ENCODE results near the gene SYNDIG1. TPM values are rescaled to one million over a fixed set of nuclear protein-coding genes. Genes with fewer than 3 reads are reported as not detected.

The SYNDIG1 gene
- total RNA-seq, 4 donors from 2014 or later, result 5.1 to 15.9 (median 14.3) TPM

DNA sequence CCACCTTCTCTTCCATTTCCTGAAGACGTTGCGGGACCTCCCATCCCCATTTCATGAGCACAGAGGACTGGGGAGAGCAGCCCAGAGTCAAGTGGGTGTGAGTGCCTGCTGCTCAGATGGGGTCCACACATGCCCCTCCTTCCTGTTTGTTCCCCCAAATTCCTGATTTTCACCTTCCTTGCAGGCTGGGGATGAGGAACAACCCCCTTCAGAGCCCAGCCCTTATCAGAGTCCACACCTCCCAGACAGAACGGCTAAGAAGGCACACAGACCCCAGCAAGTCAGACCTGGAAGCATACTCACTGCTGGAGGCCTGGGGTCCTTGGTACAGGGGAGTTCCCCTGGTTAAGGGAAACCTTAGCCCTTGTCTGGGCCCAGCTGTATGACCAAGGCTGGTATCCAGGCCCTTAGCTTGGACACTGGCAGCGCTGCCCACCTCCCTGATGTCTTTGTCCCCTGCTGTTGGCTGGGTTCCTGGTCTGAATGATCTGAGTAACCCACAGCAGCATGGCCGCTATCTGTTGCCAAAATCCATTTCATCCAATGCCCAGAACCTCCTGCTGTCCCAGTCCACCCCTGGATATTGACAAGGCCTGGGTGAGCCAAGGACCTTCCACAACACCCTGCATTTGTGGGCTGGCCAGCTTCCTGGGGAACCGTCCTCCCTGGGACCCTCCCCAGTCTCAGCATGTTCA is 230.9 kb downstream of the SYNDIG1 start:
- Histone ChIP-seq H3K9me3 (no peaks in the 10 kb centered on the region), H3K4me3 (no peak overlapping the region), H3K27me3 (no peaks in the 10 kb centered on the region), H3K4me1 (no peaks in the 10 kb centered on the region), H3K36me3 (no peaks in the 10 kb centered on the region), H3K27ac (no peak overlapping the region)
- 73 to 88% methylated on average over 6 of the region's 6 CpGs for WGBS, 2 donors
- DNase-seq (ENCODE audit: low spot score in 2 of 2), result peak in 1 of 2 donors; percentile 0
- TF ChIP-seq POLR2A (IDR thresholded peaks at IDR 0.05), result no peak
- TF ChIP-seq EP300 (IDR thresholded peaks at IDR 0.05), result no peak
- TF ChIP-seq, protein P1, sequence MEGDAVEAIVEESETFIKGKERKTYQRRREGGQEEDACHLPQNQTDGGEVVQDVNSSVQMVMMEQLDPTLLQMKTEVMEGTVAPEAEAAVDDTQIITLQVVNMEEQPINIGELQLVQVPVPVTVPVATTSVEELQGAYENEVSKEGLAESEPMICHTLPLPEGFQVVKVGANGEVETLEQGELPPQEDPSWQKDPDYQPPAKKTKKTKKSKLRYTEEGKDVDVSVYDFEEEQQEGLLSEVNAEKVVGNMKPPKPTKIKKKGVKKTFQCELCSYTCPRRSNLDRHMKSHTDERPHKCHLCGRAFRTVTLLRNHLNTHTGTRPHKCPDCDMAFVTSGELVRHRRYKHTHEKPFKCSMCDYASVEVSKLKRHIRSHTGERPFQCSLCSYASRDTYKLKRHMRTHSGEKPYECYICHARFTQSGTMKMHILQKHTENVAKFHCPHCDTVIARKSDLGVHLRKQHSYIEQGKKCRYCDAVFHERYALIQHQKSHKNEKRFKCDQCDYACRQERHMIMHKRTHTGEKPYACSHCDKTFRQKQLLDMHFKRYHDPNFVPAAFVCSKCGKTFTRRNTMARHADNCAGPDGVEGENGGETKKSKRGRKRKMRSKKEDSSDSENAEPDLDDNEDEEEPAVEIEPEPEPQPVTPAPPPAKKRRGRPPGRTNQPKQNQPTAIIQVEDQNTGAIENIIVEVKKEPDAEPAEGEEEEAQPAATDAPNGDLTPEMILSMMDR (IDR thresholded peaks at IDR 0.05), result no peak

DNA sequence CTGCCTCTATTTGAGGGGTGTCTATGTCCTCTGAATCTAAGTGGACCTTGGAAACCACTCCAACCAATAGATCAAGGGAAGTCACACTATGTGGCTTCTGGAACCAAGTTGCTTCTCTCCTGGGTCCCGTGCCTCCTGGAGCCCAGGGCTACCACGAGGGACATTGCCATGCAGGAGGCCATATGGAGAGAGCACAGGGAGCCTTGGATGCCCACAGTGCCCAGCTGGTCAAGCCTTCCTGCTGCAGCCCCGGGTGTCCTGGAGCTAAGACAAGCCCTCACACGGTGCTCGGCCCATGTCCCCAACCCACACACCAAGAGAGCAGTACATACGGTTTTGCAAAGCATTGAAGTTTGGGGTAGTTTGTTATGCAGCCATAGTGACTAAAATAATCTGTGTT is 231.6 kb downstream of the SYNDIG1 start:
- TF ChIP-seq, protein P1 (IDR thresholded peaks at IDR 0.05), result no peak
- no peaks in the 10 kb centered on the region for H3K9me3 ChIP-seq
- no peak overlapping the region for H3K27ac ChIP-seq
- H3K4me1 ChIP-seq, result no peaks in the 10 kb centered on the region
- no peak for DNase-seq (ENCODE audit: low spot score in 2 of 2)
- no peak overlapping the region for H3K4me3 ChIP-seq
- 59 to 86% methylated on average over 4 to 6 of the region's 6 CpGs for WGBS, 2 donors
- H3K27me3 ChIP-seq, result no peaks in the 10 kb centered on the region
- H3K36me3 ChIP-seq, result no peaks in the 10 kb centered on the region

DNA sequence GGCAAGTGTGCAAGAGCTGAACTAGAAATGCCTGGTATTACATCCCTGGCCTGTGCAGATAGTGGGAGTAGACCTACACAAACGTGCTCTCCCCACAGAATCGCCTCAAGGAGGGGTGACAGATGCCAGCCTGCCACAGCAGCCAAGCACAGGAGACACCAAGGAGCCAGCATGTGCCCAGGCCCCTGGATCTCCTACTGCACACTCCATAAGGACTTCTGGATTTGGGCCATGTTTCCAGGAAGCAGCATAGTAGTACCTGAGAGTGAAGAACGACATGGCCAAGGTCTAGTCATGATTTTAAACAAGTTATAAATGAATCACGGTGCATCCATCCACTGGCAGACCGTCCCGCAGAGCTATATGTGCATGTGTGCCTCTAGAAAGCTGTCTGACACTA is 232.2 kb downstream of the SYNDIG1 start:
- Histone ChIP-seq H3K4me1 (no peaks in the 10 kb centered on the region), H3K4me3 (no peak overlapping the region), H3K9me3 (no peaks in the 10 kb centered on the region), H3K36me3 (no peaks in the 10 kb centered on the region), H3K27me3 (no peaks in the 10 kb centered on the region), H3K27ac (no peak overlapping the region)
- TF ChIP-seq EP300 (IDR thresholded peaks at IDR 0.05), result no peak
- TF ChIP-seq, protein P1 (IDR thresholded peaks at IDR 0.05), result no peak
- no peak for TF ChIP-seq POLR2A (IDR thresholded peaks at IDR 0.05)
- DNase-seq (ENCODE audit: low spot score in 2 of 2), result no peak
- 73 to 82% methylated on average over 6 of the region's 6 CpGs for WGBS, 2 donors

DNA sequence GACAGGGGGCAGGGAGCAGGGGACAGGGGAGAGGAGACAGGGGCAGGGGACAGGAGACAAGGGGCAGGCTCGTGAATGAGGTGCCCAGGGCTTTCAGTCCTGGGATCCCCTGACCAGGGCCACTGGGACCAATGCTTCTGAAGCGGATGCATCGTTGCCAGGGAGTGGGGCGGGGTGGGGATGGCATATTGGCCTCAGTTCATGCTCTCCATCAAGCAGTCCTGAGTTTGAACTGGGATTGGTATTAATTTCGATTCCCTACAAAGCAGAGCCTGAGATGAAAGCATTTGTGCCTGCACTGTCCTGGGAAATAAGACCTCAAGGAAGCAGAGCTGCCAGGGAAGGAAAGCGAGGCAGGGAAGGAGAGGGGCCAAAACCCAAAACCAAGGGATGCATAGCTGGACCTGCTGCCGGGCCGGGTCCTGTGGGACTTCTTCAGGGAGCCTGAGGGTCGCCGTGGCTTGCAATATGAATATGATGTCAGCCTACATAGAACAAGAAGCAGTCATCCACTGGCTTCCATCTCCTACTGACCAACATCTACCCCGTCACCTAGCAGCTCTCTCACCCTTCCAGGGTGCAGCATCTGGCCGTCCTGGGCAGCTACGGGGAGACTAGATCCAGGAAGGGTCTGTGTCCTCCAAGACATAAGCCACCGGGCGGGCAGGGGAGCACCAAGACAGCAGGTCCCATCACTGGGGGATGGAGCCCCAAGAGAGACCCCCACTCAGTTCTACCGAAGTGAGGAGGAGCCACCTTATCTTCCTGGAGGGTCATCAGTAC is 233.3 kb downstream of the SYNDIG1 start:
- Histone ChIP-seq H3K4me3 (no peak overlapping the region), H3K27me3 (no peaks in the 10 kb centered on the region), H3K4me1 (no peaks in the 10 kb centered on the region), H3K36me3 (no peaks in the 10 kb centered on the region), H3K27ac (no peak overlapping the region), H3K9me3 (no peaks in the 10 kb centered on the region)
- DNase-seq (ENCODE audit: low spot score in 2 of 2), result no peak
- TF ChIP-seq EP300 (IDR thresholded peaks at IDR 0.05), result no peak
- TF ChIP-seq POLR2A (IDR thresholded peaks at IDR 0.05), result no peak
- TF ChIP-seq, protein P1 (IDR thresholded peaks at IDR 0.05), result no peak
- WGBS, 2 donors, result 80 to 82% methylated on average over 16 of the region's 16 CpGs

- H3K4me1 ChIP-seq, result no peaks in the 10 kb centered on the region
- WGBS, 2 donors, result 85 to 86% methylated on average over 6 to 8 of the region's 9 CpGs
- TF ChIP-seq POLR2A (IDR thresholded peaks at IDR 0.05) (no peak), EP300 (IDR thresholded peaks at IDR 0.05) (no peak)
- TF ChIP-seq, protein P1 (IDR thresholded peaks at IDR 0.05), result no peak
- no peaks in the 10 kb centered on the region for H3K27me3 ChIP-seq
- H3K27ac ChIP-seq, result no peak overlapping the region
- no peak for DNase-seq (ENCODE audit: low spot score in 2 of 2)
- H3K36me3 ChIP-seq, result no peaks in the 10 kb centered on the region
- no peak overlapping the region for H3K4me3 ChIP-seq
- no peaks in the 10 kb centered on the region for H3K9me3 ChIP-seq
Observed at GRCh38 chr20:24703284-24703610, 233.8 kb downstream of the SYNDIG1 start.

Measured in tibial nerve (tissue), 4 donors.